Pancreas (tissue), 10 donors: Measurements from ENCODE around the gene NCAPH2. TPM values are rescaled to one million over a fixed set of nuclear protein-coding genes. Genes with fewer than 3 reads are reported as not detected.

ENCODE experiments used
- ATAC-seq, 4 donors: fragments of 200-7000 bp; cut with Tn5 transposase; one replicate each; pipeline versions ENCODE4 v1.8.0 to v1.9.1; 2020; ENCODE audit warnings: mild to moderate bottlenecking in 4 of 4, moderate library complexity in 4 of 4
- DNase-seq, 6 donors: peaks; one replicate each; pipeline ENCODE4 v3.0.0-alpha.2; 2020
- FAIRE-seq: peaks from 2 replicates; lab custom pipeline; 2012; peaks lifted over from hg19 to GRCh38; lab: Jason Lieb, UNC
- H3K27ac ChIP-seq, 4 donors: fragments of 200-600 bp; sonication (generic); 1 replicate in 3 of 4; 2 replicates in 1 of 4; pipeline versions ENCODE4 v1.5.0 to v1.8.0; 2020
- H3K27me3 ChIP-seq, 4 donors: fragments of 200-600 bp; one replicate each; pipeline ENCODE4 v1.8.0; 2021
- H3K36me3 ChIP-seq, 3 donors: fragments of 200-600 bp; sonication (generic) in 1 of 3; one replicate each; pipeline versions ENCODE4 v1.5.0 to v1.8.0; 2020 to 2021
- H3K4me1 ChIP-seq, 3 donors: fragments of 200-600 bp; one replicate each; pipeline ENCODE4 v1.8.0; 2021
- H3K4me3 ChIP-seq, 4 donors: fragments of 200-600 bp; sonication (generic) in 2 of 4; one replicate each; pipeline versions ENCODE4 v1.5.0 to v1.8.0; 2020 to 2021
- H3K9me3 ChIP-seq, 4 donors: fragments of 200-600 bp; one replicate each; pipeline ENCODE4 v1.8.0; 2021
- CTCF ChIP-seq, 4 donors: fragments of 200-600 bp; sonication (generic) in 3 of 4; IDR thresholded peaks; one replicate each; pipeline versions ENCODE4 v1.5.0 to v1.8.0; 2021; ENCODE audit warnings: antibody characterized with exemption in 4 of 4
- WGBS, 2 donors: extraction: QIAGEN DNeasy Blood & Tissue Kit; methylation state at CpG; one replicate each; pipeline ENCODE4 v1.1.7; 2013; 5-methylcytosine and 5-hydroxymethylcytosine counted together
- intact Hi-C, 3 donors: fragments of 100-400 bp; cut with DNase I; formaldehyde crosslinking; loops; one replicate each; pipeline versions ENCODE4 v1.11.1 to v1.14.2; 2022
- polyA plus RNA-seq, 2 donors: library from polyadenylated mRNA; stranded (reverse); fragments of 200-250 nt; gene quantifications; one replicate each; pipeline ENCODE4 v1.2.3, GENCODE V29; 2013
- total RNA-seq, 6 donors: library from RNA; stranded (reverse); fragmentation: NEBNext Ultra II Directional in 4 of 6; extraction: Animal tissue kit (Norgen Biotek cat#: 25700) in 4 of 6; gene quantifications; one replicate each; pipeline versions ENCODE4 v1.2.1 to v1.2.4, GENCODE V29; 2021 to 2023
- donor health status: healthy with polysubstance abuse.
- donor health status: DM: no; HTN: no; CAD: no; lungs with moderate emphysema.
- donor health status: DM: no; HTN: no; CAD: no.
- donor health status: control.
- donor health status: control.
- donor health status: Bipolar disorder and iron deficiency.
- donor health status: DM: yes; HTN: yes; CAD: no.
- donor health status: DM: no; HTN: no; CAD: no.
- donor health status: DM: no; HTN: no; CAD: no.
- donor health status: DM: yes; HTN: yes; CAD: no.

NCAPH2 gene
- total and polyA plus RNA-seq, 8 donors, result 15.9 to 70.1 (median 24.2) TPM

GRCh38 chr22:50465066-50465930, 42.7 kb upstream of the NCAPH2 start:
- H3K4me3 ChIP-seq, result no peak overlapping the region
- FAIRE-seq (no peak), DNase-seq (no peak), ATAC-seq (no peak)
- H3K36me3 ChIP-seq, result peaks cover 7 to 74% (median 62%) of the 10 kb centered on the region in 3 donors
- H3K27me3 ChIP-seq, result no peaks in the 10 kb centered on the region
- H3K4me1 ChIP-seq, result peaks cover 2 to 7% (median 5%) of the 10 kb centered on the region in 3 donors
- intact Hi-C loops, result loop anchor here in 1 of 3 donors (10.0 kb wide), 1 partner anchor 50 kb away; no protein-coding TSS in a partner anchor
- WGBS, 2 donors, result 92% methylated on average over 30 of the region's 30 CpGs
- H3K9me3 ChIP-seq, result no peaks in the 10 kb centered on the region
- TF ChIP-seq CTCF (IDR thresholded peaks at IDR 0.05), result no peak
- no peak overlapping the region for H3K27ac ChIP-seq

- Histone ChIP-seq H3K9me3 (no peaks in the 10 kb centered on the region), H3K36me3 (peaks cover 6 to 55% (median 44%) of the 10 kb centered on the region in 3 donors), H3K4me1 (peaks cover 21 to 22% (median 22%) of the 10 kb centered on the region in 3 donors), H3K27me3 (no peaks in the 10 kb centered on the region), H3K4me3 (no peak overlapping the region), H3K27ac (no peak overlapping the region)
- no peak for TF ChIP-seq CTCF (IDR thresholded peaks at IDR 0.05)
- DNase-seq (no peak), FAIRE-seq (no peak), ATAC-seq (no peak)
- 88 to 91% methylated on average over 24 of the region's 24 CpGs for WGBS, 2 donors
- intact Hi-C loops, result loop anchor here in 1 of 3 donors (10.0 kb wide), 1 partner anchor 53 kb away; no protein-coding TSS in a partner anchor
These were observed 40.7 kb upstream of the NCAPH2 start for GRCh38 chr22:50467341-50467740.

GRCh38 chr22:50467773-50468440, 40.1 kb upstream of the NCAPH2 start:
- H3K9me3 ChIP-seq, result no peaks in the 10 kb centered on the region
- peaks cover 21 to 27% (median 24%) of the 10 kb centered on the region in 3 donors for H3K4me1 ChIP-seq
- intact Hi-C loops, result loop anchor here in 1 of 3 donors (10.0 kb wide), 1 partner anchor 53 kb away; no protein-coding TSS in a partner anchor
- DNase-seq (no peak), ATAC-seq (no peak), FAIRE-seq (no peak)
- TF ChIP-seq CTCF (IDR thresholded peaks at IDR 0.05), result no peak
- no peak overlapping the region for H3K27ac ChIP-seq
- H3K36me3 ChIP-seq, result peaks cover 6 to 49% (median 38%) of the 10 kb centered on the region in 3 donors
- 84 to 92% methylated on average over 22 of the region's 22 CpGs for WGBS, 2 donors
- H3K27me3 ChIP-seq, result no peaks in the 10 kb centered on the region
- H3K4me3 ChIP-seq, result no peak overlapping the region

DNA sequence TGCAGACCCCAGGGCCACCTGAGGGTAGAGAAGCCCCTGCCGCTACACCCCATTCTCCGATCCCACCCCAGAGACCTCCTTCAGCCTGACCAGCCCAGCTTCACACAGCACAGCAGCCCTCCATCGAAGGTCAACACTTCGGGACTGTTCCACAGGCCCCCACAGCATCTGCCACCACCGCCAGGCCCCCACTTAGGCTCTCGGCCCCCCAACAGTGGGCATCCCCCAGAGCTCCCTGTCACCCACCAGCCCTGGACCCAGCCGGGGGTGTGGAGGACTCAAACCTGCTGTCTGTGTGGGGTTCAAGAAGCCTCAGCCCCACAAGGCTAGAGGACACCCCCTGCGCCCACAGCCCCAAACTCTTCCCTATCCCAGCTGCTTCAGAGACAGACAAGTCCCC, 39.4 kb upstream of the NCAPH2 start:
- Histone ChIP-seq H3K36me3 (peaks cover 6 to 42% (median 36%) of the 10 kb centered on the region in 3 donors), H3K27ac (no peak overlapping the region), H3K4me3 (no peak overlapping the region), H3K9me3 (no peaks in the 10 kb centered on the region), H3K4me1 (peaks cover 24 to 32% (median 31%) of the 10 kb centered on the region in 3 donors), H3K27me3 (no peaks in the 10 kb centered on the region)
- intact Hi-C loops, result loop anchor here in 1 of 3 donors (10.0 kb wide), 1 partner anchor 54 kb away; no protein-coding TSS in a partner anchor
- TF ChIP-seq CTCF (IDR thresholded peaks at IDR 0.05), result no peak
- ATAC-seq (no peak), DNase-seq (peak in 1 of 6 donors; percentile 55), FAIRE-seq (no peak)
- 83 to 90% methylated on average over 8 of the region's 8 CpGs for WGBS, 2 donors
